ENCODE results near the gene PROSER2. TPM values are rescaled to one million over a fixed set of nuclear protein-coding genes. Genes with fewer than 3 reads are reported as not detected.
A peak's percentile ranks its signal among the peaks of the same experiment; 100 is the strongest.

Gene PROSER2
- total and polyA plus RNA-seq, 2 of the 13 experiments (the other 11 are each of a cell fraction or from before 2014, with no cell fraction given) = 6.9 to 7.7 TPM

DNA sequence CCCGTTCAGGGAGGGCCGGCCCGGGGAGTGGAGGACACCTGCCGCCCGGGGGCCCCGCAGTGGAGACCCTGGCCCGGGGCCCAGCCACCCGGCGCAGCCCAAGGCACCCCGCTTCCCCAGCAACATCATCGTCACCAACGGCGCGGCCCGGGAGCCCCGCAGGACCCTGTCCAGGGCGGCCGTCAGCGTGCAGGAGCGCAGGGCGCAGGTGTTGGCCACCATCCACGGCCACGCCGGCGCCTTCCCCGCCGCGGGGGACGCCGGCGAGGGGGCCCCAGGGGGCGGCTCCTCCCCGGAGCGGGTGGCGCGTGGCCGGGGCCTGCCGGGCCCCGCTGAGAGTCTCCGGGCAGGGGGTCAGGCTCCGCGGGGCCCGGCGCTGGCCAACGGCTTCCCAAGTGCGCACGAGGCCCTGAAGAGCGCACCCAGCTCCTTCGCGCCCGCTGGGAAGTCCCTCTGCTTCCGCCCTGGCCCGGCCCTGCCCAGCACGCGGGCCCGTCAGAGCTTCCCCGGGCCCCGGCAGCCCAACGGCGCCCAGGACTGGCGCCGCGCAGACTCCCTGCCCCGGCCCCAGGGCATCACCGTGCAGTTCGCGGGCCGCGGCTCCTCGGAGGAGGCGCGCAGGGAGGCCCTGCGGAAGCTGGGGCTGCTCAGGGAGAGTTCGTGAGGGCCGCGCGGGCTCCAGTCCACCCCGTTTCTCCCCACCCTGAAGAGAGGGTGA is 46.7 kb downstream of the PROSER2 start:
- POLR2A ChIA-PET = no interaction called here
- 93% methylated on average over 26 of the region's 78 CpGs for WGBS (ENCODE audit: low lambda C conversion rate)
- CTCF ChIA-PET (ENCODE audit: low intra/inter-chr PET ratio, low total read pairs) = no interaction called here
- no peak for ATAC-seq
- BruUV-seq (replicated peaks) = no TSS peak
- Histone ChIP-seq H3K27ac (ENCODE audit: extremely low read length, insufficient read depth, low read length) (no peak overlapping the region), H4K20me1 (ENCODE audit: insufficient read depth, low read length) (no peaks in the 10 kb centered on the region), H3K4me1 (ENCODE audit: insufficient read depth, low read length) (peaks cover 18% of the 10 kb centered on the region), H3K9ac (ENCODE audit: insufficient read depth, low read depth, low read length) (no peak overlapping the region), H3K4me2 (ENCODE audit: low read depth, low read length) (no peak overlapping the region), H3K36me3 (replicated peaks in 1 of 2; ENCODE audit: control insufficient read depth in 1 of 2, insufficient read depth in 2 of 2, low read length in 2 of 2) (peaks cover 9 to 34% of the 10 kb centered on the region in 2 experiments), H3K27me3 (ENCODE audit: control insufficient read depth in 1 of 2, insufficient read depth in 2 of 2, low read length in 2 of 2) (no peaks in the 10 kb centered on the region), H3K79me2 (ENCODE audit: insufficient read depth, low read length) (no peaks in the 10 kb centered on the region), H3K4me3 (replicated peaks in 1 of 3; ENCODE audit: insufficient read depth in 1 of 3, low read depth in 2 of 3, low read length in 3 of 3) (no peak overlapping the region), H3K9me3 (ENCODE audit: low read length) (no peaks in the 10 kb centered on the region), H2AFZ (ENCODE audit: low read length) (no peak overlapping the region)
- intact Hi-C loops (cut with micrococcal nuclease; ENCODE audit: unreplicated experiment) = no loop called here
- TF ChIP-seq CCAR2 (optimal IDR thresholded peaks at IDR 0.05; ENCODE audit: low read depth, low read length) (no peak), AGO2 (optimal IDR thresholded peaks at IDR 0.05; ENCODE audit: low read depth, low read length) (peak; percentile 47)
- FAIRE-seq = no peak
- DNase-seq (ENCODE audit: low spot score) = no peak
- in situ Hi-C loops (cut with HindIII; ENCODE audit: extremely low pct_ligation_motif_present, low pct_unique_long_range_greater_than_20kb) = no loop called here

GRCh38 chr10:11870461-11870780 is 47.3 kb downstream of the PROSER2 start:
- H3K27me3 ChIP-seq (ENCODE audit: control insufficient read depth in 1 of 2, insufficient read depth in 2 of 2, low read length in 2 of 2) = no peaks in the 10 kb centered on the region
- WGBS (ENCODE audit: low lambda C conversion rate) = 98% methylated on average over 8 of the region's 8 CpGs
- no peaks in the 10 kb centered on the region for H3K9me3 ChIP-seq (ENCODE audit: low read length)
- no peaks in the 10 kb centered on the region for H4K20me1 ChIP-seq (ENCODE audit: insufficient read depth, low read length)
- TF ChIP-seq ZNF343 (CRISPR knock-in tag; IDR thresholded peaks at IDR 0.05) = no peak
- no peak for TF ChIP-seq HIC2 (CRISPR knock-in tag; IDR thresholded peaks at IDR 0.05; ENCODE audit: low read depth)
- no peak for TF ChIP-seq NFATC3 (CRISPR knock-in tag; IDR thresholded peaks at IDR 0.05)
- DNase-seq (ENCODE audit: low spot score) (no peak), ATAC-seq (no peak), FAIRE-seq (no peak)
- H2AFZ ChIP-seq (ENCODE audit: low read length) = no peak overlapping the region
- BruUV-seq (replicated peaks) = no TSS peak
- no peak overlapping the region for H3K27ac ChIP-seq (ENCODE audit: extremely low read length, insufficient read depth, low read length)
- H3K9ac ChIP-seq (ENCODE audit: insufficient read depth, low read depth, low read length) = no peak overlapping the region
- peaks cover 9 to 32% of the 10 kb centered on the region in 2 experiments for H3K36me3 ChIP-seq (replicated peaks in 1 of 2; ENCODE audit: control insufficient read depth in 1 of 2, insufficient read depth in 2 of 2, low read length in 2 of 2)
- in situ Hi-C loops (cut with HindIII; ENCODE audit: extremely low pct_ligation_motif_present, low pct_unique_long_range_greater_than_20kb) (no loop called here), intact Hi-C loops (cut with micrococcal nuclease; ENCODE audit: unreplicated experiment) (no loop called here)
- peaks cover 24% of the 10 kb centered on the region for H3K4me1 ChIP-seq (ENCODE audit: insufficient read depth, low read length)
- ChIA-PET CTCF (ENCODE audit: low intra/inter-chr PET ratio, low total read pairs) (no interaction called here), POLR2A (no interaction called here)
- no peak overlapping the region for H3K4me2 ChIP-seq (ENCODE audit: low read depth, low read length)
- H3K4me3 ChIP-seq (replicated peaks in 1 of 3; ENCODE audit: insufficient read depth in 1 of 3, low read depth in 2 of 3, low read length in 3 of 3) = no peak overlapping the region
- no peaks in the 10 kb centered on the region for H3K79me2 ChIP-seq (ENCODE audit: insufficient read depth, low read length)

Measured in HepG2 (cell line).